Effector memory CD8-positive, alpha-beta T cell (primary cell): ENCODE data around the gene AFG1L.
"Not testable (repeated sequence)": the region's sequence is repeated elsewhere in the genome, so short reads cannot be mapped to it uniquely, and the experiment has no call there.

Experiments used
- ATAC-seq: fragments of 150-1000 bp; cut with Tn5 transposase; replicated peaks from 2 replicates; pipeline ENCODE4 v1.10.0; 2021; ENCODE audit warnings: mild to moderate bottlenecking, moderate library complexity
- DNase-seq, 3 experiments: peaks; one replicate each; pipeline ENCODE4 v3.0.0; 2021
- H3K27ac Mint-ChIP-seq, 2 donors: one replicate each; pipeline ENCODE4 v1.8.0; 2022; ENCODE audit warnings: mild to moderate bottlenecking in 2 of 2, mixed read lengths in 2 of 2, moderate library complexity in 2 of 2
- H3K27me3 Mint-ChIP-seq, 2 donors: one replicate each; pipeline ENCODE4 v1.8.0; 2022; ENCODE audit warnings: mixed read lengths in 2 of 2
- H3K36me3 Mint-ChIP-seq: one replicate; pipeline ENCODE4 v1.8.0; 2022; ENCODE audit warnings: mild to moderate bottlenecking, moderate library complexity, mixed read lengths; ENCODE audit not compliant: insufficient read depth
- H3K4me1 Mint-ChIP-seq, 2 donors: one replicate each; pipeline ENCODE4 v1.8.0; 2022; ENCODE audit warnings: low read depth in 2 of 2, mixed read lengths in 2 of 2
- H3K4me3 Mint-ChIP-seq, 2 donors: one replicate each; pipeline ENCODE4 v1.8.0; 2022; ENCODE audit warnings: mild to moderate bottlenecking in 2 of 2, mixed read lengths in 2 of 2, moderate library complexity in 2 of 2
- H3K9me3 Mint-ChIP-seq, 2 donors: one replicate each; pipeline ENCODE4 v1.8.0; 2022; ENCODE audit warnings: mixed read lengths in 2 of 2

Gene AFG1L

GRCh38 chr6:108365478-108365877 is 70.6 kb downstream of the AFG1L start:
- H3K27ac Mint-ChIP-seq = no peak overlapping the region
- no peak for DNase-seq
- H3K4me3 Mint-ChIP-seq = no peak overlapping the region
- no peak for ATAC-seq
- no peaks in the 10 kb centered on the region for H3K9me3 Mint-ChIP-seq
- H3K27me3 Mint-ChIP-seq = no peaks in the 10 kb centered on the region
- H3K4me1 Mint-ChIP-seq = no peaks in the 10 kb centered on the region
- H3K36me3 Mint-ChIP-seq = no peaks in the 10 kb centered on the region

- ATAC-seq = no peak
These were observed 71.4 kb downstream of the AFG1L start for GRCh38 chr6:108366236-108366635.

GRCh38 chr6:108368431-108369030 is 73.7 kb downstream of the AFG1L start:
- Mint-ChIP-seq H3K9me3 (no peaks in the 10 kb centered on the region), H3K27me3 (no peaks in the 10 kb centered on the region), H3K27ac (no peak overlapping the region), H3K4me3 (no peak overlapping the region), H3K4me1 (no peaks in the 10 kb centered on the region), H3K36me3 (no peaks in the 10 kb centered on the region)
- DNase-seq = no peak
- ATAC-seq = no peak

More at GRCh38 chr6:108366236-108366635, 71.4 kb downstream of the AFG1L start:
- Mint-ChIP-seq H3K9me3 (no peaks in the 10 kb centered on the region), H3K36me3 (no peaks in the 10 kb centered on the region), H3K27me3 (no peaks in the 10 kb centered on the region), H3K4me1 (no peaks in the 10 kb centered on the region), H3K27ac (no peak overlapping the region), H3K4me3 (no peak overlapping the region)
- no peak for DNase-seq

- Mint-ChIP-seq H3K9me3 (no peaks in the 10 kb centered on the region), H3K4me3 (no peak overlapping the region), H3K4me1 (no peaks in the 10 kb centered on the region), H3K27me3 (no peaks in the 10 kb centered on the region), H3K27ac (no peak overlapping the region), H3K36me3 (no peaks in the 10 kb centered on the region)
- ATAC-seq (no peak), DNase-seq (no peak)
These were observed 86.0 kb downstream of the AFG1L start for GRCh38 chr6:108380876-108381275.

- no peaks in the 10 kb centered on the region for H3K9me3 Mint-ChIP-seq
- DNase-seq (no peak), ATAC-seq (no peak)
- H3K36me3 Mint-ChIP-seq = no peaks in the 10 kb centered on the region
- no peak overlapping the region for H3K4me3 Mint-ChIP-seq
- H3K27me3 Mint-ChIP-seq = no peaks in the 10 kb centered on the region
- H3K27ac Mint-ChIP-seq = no peak overlapping the region
- H3K4me1 Mint-ChIP-seq = no peaks in the 10 kb centered on the region
These were observed 89.1 kb downstream of the AFG1L start for GRCh38 chr6:108383981-108384380.

- not testable (repeated sequence) for H3K4me1 Mint-ChIP-seq, H3K27ac Mint-ChIP-seq, H3K4me3 Mint-ChIP-seq, DNase-seq, H3K36me3 Mint-ChIP-seq, H3K9me3 Mint-ChIP-seq, H3K27me3 Mint-ChIP-seq, ATAC-seq
These were observed 94.3 kb downstream of the AFG1L start for GRCh38 chr6:108389190-108389589.

- H3K4me1 Mint-ChIP-seq = no peaks in the 10 kb centered on the region
- no peaks in the 10 kb centered on the region for H3K27me3 Mint-ChIP-seq
- DNase-seq (no peak), ATAC-seq (no peak)
- no peak overlapping the region for H3K27ac Mint-ChIP-seq
- H3K9me3 Mint-ChIP-seq = no peaks in the 10 kb centered on the region
- H3K4me3 Mint-ChIP-seq = no peak overlapping the region
- H3K36me3 Mint-ChIP-seq = peaks cover 11% of the 10 kb centered on the region
These were observed 100.4 kb downstream of the AFG1L start for GRCh38 chr6:108395297-108395696.

GRCh38 chr6:108403236-108403635 is 108.4 kb downstream of the AFG1L start:
- Mint-ChIP-seq H3K9me3 (no peaks in the 10 kb centered on the region), H3K36me3 (peaks cover 5% of the 10 kb centered on the region), H3K4me1 (peaks cover 0 to 4% of the 10 kb centered on the region in 2 donors), H3K4me3 (no peak overlapping the region), H3K27ac (no peak overlapping the region), H3K27me3 (no peaks in the 10 kb centered on the region)
- no peak for ATAC-seq
- no peak for DNase-seq

GRCh38 chr6:108406943-108407342 is 112.1 kb downstream of the AFG1L start:
- Mint-ChIP-seq H3K36me3 (no peaks in the 10 kb centered on the region), H3K9me3 (peaks cover 2 to 4% of the 10 kb centered on the region in 2 donors), H3K27me3 (no peaks in the 10 kb centered on the region), H3K4me3 (no peak overlapping the region), H3K27ac (no peak overlapping the region), H3K4me1 (peaks cover 0 to 4% of the 10 kb centered on the region in 2 donors)
- ATAC-seq (no peak), DNase-seq (no peak)

GRCh38 chr6:108407904-108408827 is 113.3 kb downstream of the AFG1L start:
- no peak overlapping the region for H3K4me3 Mint-ChIP-seq
- H3K36me3 Mint-ChIP-seq = no peaks in the 10 kb centered on the region
- peaks cover 0 to 4% of the 10 kb centered on the region in 2 donors for H3K4me1 Mint-ChIP-seq
- H3K27me3 Mint-ChIP-seq = no peaks in the 10 kb centered on the region
- peak overlapping the region in 1 of 2 donors; percentile 15 for H3K27ac Mint-ChIP-seq
- ATAC-seq (no peak), DNase-seq (no peak)
- peaks cover 5 to 7% of the 10 kb centered on the region in 2 donors for H3K9me3 Mint-ChIP-seq

- no peak for DNase-seq
- Mint-ChIP-seq H3K9me3 (peaks cover 5 to 7% of the 10 kb centered on the region in 2 donors), H3K4me3 (no peak overlapping the region), H3K4me1 (peaks cover 0 to 4% of the 10 kb centered on the region in 2 donors), H3K36me3 (no peaks in the 10 kb centered on the region), H3K27ac (no peak overlapping the region), H3K27me3 (no peaks in the 10 kb centered on the region)
- no peak for ATAC-seq
These were observed 114.0 kb downstream of the AFG1L start for GRCh38 chr6:108408861-108409260.

GRCh38 chr6:108416047-108416833 is 121.4 kb downstream of the AFG1L start:
- H3K36me3 Mint-ChIP-seq, H3K4me1 Mint-ChIP-seq, H3K27me3 Mint-ChIP-seq, ATAC-seq, H3K9me3 Mint-ChIP-seq, H3K27ac Mint-ChIP-seq, H3K4me3 Mint-ChIP-seq, DNase-seq: not testable (repeated sequence)

GRCh38 chr6:108417027-108417426 is 122.2 kb downstream of the AFG1L start:
- Mint-ChIP-seq H3K9me3 (peaks cover 2% of the 10 kb centered on the region in 2 donors), H3K27ac (no peak overlapping the region), H3K36me3 (no peaks in the 10 kb centered on the region), H3K27me3 (no peaks in the 10 kb centered on the region), H3K4me1 (no peaks in the 10 kb centered on the region), H3K4me3 (no peak overlapping the region)
- no peak for ATAC-seq
- no peak for DNase-seq
